Measurements from ENCODE around the gene ABHD10.
A peak's percentile ranks its signal among the peaks of the same experiment; 100 is the strongest.

ABHD10 gene

DNA sequence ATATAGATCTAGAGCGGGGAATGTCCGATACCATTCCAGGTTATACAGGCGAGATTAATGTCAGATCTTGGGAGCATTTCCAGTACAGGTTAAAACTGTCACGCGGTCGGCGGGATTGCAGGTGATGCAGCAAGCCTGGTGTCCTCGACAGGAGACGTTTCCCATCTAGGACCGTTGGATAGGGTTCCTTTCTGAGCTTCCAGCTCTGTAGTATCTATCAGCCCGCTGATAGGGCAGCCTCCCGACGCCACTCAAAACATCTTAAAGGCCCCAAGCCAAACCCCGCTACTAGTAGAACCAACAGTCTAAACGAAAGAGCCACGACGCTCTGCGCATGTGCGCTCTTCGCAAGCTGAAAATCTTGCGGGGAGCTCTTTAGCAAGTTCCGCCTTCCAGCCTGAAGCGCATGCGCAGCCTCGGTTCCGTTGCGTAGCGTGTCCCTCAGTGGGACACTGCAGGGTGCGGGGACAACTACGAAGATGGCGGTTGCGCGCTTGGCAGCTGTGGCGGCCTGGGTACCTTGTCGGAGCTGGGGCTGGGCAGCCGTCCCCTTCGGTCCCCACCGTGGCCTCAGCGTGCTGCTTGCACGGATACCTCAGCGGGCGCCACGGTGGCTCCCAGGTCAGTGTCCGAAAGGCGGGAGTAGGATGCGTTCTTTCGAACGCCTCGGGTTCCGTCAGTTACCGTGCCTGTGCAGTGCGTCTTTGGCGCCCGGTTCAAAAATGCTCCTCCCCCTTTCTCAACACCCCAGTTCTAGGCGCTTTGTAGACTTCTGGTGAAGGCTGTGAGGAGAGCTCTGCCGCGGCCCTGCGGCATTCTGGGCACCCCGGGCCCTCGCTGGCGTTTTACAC lies at the start of gene ABHD10:
ABHD10 (plus strand) TSS at position 444 of the 851 bp plus-strand sequence; CDS start at position 480, 36 bp downstream.
- DNase-seq, result peak; percentile 99

DNA sequence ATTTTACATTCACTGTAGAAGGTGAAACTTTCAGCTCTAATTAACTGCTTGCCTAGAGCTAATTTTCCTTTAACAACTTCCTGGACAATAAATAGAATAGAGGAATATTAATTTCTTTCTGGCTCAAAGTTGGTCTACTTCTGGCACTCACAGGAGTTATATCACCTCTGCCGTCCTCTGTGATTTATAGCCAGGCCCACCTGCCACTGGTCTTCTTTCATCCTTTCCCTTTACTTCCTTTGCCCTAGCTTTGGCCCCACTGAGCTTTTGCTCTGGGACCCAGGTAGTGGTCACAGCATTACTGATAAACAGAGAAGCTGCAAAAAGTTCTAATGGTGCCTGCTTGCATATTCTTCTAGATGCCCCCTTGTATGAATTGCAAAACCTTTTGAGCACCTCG lies 49.3 kb upstream of the ABHD10 start:
- no peak for DNase-seq

DNA sequence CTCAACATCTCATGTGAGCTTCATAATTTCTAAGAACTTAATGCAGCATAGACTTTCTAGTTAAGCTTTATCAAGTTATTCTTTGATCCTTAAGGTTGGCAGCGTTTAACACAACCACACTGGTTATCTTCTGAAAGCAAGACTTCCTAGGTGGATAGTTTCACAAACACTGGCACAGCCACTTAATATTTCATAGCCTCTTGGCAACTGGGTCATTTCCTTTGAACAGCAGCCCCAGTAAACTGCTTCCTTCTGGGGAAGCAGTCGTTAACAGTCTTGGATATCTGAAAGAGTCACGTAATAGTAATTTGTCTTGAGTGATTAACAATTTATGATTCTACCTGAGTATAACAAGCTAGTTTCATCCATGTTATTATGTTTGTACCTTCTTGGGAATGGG lies 45.9 kb upstream of the ABHD10 start:
- DNase-seq, result no peak

DNA sequence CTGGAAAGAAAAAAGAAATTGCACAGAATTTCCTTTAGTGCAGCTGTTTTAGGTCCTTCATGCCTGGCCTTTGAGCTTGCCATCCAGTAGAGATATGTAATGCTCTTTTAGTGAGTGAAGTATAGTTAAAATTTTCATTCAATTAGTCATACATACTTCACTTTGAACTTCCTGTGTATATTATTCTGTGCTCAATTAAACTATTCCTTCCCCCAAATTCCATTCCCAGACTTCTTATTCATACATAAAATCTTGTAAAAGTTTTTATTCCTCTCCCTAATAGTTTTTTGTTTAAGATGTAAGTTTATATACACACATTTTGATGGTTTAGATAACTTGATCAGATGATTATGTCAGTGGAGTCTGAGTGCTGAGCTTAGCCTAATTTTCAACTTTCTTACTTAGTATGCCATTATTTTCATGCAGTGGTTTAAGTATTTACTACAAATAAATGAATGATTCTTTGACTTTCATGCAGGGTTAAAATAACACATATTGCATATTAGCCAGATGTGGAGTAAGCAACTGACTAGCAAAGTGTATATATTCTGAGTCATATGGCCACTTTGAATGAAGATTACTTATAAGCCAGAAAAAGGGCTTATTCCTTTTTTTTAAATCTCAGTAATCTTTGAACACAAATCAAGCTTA lies 42.5 kb upstream of the ABHD10 start:
- DNase-seq, result no peak

DNA sequence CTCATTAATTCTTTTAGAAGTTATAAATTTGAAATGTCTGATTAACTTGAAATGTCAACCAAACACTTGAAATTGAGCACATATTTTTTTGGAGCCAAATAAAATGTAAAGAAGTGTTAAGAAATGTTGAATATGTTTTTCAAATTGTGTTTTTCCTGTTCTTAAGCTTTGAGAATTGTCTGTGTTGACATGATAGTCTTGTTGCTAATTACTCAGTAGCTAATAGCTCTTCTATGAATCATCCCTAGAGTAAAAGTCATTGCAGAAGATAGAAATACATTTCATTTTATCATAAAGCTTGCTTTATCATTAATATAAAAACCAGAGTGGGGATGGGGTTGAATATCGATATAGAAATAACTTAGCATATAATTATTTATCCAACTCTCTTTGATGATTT lies 41.9 kb upstream of the ABHD10 start:
- no peak for DNase-seq

DNA sequence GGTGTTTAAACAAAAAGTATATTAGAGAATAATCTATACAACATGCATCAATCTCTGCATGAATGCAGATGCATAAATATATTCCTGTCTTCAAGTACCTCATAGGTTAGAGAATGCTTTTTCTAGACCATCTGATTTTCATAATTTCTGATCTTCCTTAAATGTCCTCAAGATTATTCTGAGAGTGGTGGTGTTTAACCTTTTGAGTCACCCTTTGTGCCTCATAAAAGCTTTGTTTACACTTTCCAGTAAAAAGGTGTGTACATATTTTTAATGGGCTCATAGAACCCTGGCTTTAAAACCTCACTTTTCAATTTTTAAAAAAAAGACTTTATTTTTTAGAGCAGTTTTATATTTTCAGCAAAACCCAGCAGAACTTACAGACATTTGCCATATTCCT lies 41.0 kb upstream of the ABHD10 start:
- DNase-seq, result no peak

DNA sequence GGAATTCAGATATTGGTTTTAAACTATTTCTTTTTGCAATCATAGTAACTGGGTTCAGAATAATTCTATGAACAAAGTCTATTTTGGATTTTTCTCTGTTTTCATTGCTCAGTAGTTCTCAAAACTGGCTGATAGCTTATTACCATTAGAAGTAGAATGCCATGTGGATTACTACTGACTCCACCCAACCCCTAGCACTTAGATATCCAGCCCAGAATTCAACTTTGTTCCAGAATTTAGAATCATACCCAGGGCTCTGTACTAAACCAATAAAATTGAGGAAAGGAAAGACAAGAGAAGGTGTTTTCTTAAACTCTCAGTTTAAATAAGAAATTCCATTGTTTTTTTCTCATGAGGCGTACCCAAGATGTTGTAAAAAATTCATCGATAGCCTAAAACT lies 39.0 kb upstream of the ABHD10 start:
- no peak for DNase-seq

DNA sequence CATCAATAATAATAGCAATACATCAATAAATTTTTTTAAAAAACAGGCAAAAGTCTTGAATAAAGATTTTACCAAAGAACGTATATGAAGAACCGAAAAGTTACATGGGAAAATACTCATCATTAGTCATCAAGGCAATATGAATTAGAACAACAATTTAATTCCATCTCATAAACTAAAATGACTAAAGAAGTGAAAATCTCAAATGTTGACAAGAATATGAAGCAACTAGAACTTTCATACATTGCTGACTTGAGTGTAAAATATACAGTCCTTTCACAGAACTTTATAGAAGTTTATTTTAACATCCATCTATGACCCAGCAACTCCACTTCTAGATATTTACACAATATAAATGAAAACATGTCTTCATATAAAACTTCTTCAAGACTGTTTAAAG lies 35.3 kb upstream of the ABHD10 start:
- no peak for DNase-seq

DNA sequence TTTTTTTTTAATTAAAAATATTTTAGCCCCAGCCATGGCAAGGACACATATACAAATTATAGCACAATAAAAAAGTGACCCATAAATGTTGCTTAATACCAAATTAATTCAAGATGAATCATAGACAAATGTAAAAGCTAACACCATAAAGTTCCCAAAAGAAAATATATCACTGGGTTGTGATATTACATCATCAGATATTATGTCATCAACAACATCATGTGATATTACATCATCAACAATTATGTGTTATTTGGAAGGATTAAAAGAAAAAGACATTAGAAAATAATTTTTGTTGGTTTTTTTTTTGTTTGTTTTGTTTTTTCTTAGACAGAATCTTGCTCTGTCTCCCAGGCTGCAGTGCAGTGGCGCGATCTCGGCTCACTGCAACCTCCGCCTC lies 34.5 kb upstream of the ABHD10 start:
- no peak for DNase-seq

DNA sequence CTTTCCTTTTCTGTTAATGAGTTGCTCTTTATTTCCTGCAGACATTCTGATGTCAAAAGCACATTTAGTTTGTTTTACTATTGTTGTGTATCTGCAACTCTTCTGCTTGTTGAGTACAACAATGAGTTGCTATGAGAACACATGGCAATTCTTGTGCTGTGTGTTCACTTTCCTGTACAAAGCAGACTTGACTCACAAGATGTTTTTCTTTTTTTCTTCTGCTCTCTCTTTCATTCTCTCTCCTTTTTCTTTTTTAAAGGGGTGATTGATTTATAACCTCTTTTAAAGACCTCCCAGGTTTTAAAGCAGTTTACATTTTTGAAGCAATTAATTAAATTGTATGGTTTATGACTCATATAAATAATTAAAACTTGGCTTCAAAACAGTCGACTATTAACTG lies 31.6 kb upstream of the ABHD10 start:
- no peak for DNase-seq

DNA sequence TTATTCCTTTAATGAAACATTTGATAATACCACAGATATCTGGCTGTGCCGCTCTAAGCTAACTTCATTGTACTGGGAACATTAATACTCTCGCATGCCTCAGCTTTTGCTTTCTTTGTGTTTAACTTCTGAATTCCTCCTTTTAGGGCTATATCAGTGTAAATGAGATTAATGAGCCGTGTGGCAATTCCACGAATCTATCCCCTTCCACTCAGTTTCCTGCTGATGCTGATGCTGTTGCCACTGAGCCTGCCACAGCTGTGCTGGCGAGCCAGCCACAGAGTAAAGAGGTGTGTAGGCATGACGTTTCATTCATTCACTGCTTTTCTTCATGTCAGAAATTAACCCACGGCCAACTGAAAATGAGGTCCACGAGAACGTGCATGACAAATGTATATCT lies 30.0 kb upstream of the ABHD10 start:
- DNase-seq, result no peak

DNA sequence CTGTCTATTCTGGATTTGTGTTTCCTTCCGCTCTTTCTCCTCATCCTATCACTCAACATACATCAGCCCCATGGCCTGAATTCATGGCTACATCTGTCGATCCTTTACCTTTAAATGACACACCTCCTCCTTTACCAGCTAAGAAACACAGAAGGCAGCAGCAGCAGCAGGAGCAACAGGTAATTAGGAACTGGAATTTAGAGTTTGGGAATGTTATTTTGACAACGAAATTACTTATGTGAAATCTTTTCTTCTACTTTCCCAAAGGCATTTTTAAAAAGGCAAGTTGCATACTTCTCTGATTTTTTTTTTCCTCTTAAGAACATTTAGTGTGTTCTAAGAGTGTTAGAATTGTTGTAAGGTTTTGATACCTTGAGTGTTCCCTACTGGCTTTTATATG lies 29.1 kb upstream of the ABHD10 start:
- no peak for DNase-seq

DNA sequence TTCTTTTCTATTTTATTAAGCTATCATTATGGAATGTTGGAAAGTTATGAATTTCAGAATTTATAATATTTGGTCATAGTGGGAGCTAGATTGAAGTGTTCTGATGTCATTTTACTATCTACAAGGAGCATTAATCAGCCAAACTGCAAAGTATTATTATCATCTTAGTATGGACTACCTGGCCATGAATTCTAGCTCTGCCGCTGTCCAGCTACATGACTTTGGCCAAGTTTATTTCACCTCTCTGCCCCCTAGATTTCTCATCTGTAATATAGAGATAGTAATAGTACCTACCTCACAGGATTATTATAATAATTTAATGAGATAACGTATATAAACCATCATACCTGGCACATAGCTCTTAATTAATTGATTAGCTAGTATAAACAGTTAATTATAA lies 27.8 kb upstream of the ABHD10 start:
- DNase-seq, result no peak

DNA sequence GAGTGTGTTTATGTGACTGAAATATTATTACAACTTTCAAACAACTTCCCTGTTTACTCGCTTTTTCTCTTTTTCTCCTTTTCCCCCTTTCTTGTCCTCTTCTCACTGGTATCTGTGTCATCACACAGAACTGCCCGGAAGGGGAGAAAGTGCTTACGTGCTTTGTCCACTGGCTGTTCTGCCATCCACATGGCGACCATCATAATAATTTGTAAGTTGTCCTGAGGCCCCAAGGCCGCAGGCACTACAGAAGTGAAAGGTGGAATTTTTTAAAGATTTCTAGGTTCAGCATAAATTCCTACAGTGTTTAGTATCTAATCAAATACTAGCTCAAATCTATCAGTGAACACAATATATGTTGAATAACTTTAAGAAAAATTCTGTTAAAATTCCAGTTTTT lies 26.7 kb upstream of the ABHD10 start:
- no peak for DNase-seq

DNA sequence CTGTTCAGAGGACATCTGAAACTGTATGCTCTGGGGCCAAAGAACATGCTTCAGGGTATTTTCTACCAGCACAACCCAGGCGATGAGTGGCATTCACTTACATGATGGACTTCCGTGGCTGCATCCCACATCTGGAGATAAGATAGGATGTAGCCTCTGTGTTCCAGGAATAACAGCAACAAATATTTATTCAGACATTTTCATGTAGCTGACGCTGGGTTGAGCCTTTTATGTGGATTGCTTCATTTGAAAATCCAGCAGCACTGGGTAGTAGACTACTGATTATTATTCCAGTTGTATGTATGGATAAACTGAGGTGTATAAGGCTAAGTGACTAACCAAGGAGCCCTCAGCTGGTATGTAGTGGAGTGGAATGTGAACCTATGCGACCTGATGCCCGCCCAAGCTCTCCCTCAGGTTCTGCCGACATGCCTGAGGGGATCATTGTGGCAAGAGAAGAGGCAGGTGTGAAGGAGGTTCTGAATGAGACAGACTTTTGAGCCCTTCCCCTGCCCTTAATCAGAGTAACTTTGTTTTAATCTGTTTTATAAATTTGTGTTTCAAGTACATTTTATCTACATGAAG lies 25.9 kb upstream of the ABHD10 start:
- no peak for DNase-seq

DNA sequence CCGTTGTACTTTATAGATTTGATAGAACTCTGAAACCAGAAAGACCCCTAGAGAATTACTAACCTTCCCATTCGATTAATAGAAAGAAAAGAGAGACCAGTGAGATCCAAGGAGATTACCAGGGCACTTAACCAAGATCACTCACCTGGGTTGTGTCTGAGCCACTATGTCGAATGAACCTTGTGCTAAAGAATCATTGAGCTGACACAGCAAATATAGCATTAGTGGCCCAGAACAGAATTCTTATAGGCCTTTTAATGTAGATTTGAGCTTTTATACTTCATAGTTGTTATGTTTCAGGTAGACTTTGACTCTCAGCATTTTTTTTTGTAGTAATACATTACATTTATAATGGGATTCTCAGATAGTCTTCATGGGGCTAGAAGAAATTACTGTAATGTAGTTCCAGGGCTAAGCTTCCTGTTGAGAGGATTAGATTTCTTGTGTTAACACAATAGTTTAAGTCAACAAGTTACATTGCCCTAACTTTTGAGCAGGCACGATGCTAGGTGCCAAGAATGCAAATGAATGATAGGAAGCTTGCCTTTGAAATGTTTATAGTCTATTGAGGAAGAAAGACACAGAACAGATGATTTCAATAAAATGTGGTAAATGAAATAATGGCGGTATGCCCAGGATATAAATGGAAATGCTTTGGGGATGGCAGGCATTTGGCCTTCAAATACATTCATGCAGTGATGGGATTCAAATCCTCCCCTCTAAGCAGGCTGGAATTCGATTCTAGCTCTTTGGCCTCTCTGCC lies 24.4 kb upstream of the ABHD10 start:
- no peak for DNase-seq

DNA sequence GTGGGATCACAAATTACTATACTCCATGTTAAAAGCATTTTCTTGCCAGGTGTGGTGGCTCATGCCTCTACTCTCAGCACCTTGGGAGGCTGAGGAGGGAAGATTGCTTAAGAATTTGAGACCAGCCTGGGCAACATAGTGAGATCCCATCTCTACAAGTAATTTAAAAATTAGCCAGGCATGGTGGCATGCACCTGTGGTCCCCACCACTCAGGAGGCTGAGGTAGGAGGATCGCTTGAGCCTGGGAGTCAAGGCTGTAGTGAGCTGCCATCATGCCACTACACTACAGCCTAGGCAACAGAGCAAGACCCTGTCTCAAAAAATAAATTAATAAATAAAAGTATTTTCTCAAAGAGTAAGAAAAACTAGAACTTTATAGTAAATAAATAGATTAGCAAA lies 22.9 kb upstream of the ABHD10 start:
- no peak for DNase-seq

DNA sequence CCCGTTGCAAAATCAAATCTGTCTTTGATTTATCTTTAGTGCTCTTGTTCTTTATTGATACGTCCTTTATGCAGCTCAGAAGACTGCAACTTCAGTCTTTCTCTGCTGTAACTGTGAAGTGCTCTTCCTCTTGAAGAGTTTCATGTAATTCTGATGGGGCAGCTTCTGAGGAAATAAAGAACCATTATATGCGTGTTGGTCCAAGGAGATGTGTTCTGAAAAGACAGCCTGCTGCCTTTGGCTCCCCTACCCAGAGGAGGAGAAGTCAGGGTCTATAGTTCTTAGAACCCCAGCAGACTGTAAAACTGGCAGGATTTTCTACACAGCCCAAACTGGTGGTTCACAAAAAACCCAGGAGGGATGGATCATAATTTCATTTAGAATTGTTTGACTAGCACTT lies 22.4 kb upstream of the ABHD10 start:
- DNase-seq, result no peak

DNA sequence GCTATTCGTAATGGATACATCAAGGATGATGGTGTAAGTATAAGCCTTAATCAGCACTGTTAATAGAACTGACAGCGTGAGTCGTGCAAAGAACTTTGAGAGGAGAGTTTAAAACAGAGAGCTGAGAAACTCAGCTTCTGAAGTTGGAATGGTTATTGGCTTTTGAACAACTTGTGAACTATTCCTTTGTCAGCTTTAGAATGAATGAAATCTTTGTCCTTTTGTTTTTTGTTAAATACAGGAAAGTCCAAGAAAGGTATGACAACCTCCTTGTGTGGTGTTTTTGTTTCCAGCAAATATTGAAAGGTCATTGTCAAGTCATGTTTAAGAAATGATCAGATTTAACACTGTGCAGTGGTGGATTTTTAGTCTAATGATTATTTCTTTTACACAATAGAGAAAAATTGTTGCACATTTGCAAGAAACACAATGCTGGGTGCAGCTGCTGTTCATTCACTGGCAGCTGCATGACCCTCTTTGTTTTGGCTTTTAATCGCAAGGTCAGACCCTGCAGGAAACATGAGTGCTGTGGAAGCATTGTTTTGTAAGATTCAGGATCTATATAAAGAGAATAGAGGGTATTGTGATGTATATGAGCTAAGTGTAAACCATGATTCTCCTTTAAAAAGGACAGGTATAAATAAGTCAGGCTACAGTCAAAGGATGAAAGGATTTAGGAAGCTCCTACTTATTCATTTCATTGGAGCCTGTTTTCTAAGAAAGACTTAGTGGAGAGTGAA lies 21.7 kb upstream of the ABHD10 start:
- DNase-seq, result peak; percentile 61

DNA sequence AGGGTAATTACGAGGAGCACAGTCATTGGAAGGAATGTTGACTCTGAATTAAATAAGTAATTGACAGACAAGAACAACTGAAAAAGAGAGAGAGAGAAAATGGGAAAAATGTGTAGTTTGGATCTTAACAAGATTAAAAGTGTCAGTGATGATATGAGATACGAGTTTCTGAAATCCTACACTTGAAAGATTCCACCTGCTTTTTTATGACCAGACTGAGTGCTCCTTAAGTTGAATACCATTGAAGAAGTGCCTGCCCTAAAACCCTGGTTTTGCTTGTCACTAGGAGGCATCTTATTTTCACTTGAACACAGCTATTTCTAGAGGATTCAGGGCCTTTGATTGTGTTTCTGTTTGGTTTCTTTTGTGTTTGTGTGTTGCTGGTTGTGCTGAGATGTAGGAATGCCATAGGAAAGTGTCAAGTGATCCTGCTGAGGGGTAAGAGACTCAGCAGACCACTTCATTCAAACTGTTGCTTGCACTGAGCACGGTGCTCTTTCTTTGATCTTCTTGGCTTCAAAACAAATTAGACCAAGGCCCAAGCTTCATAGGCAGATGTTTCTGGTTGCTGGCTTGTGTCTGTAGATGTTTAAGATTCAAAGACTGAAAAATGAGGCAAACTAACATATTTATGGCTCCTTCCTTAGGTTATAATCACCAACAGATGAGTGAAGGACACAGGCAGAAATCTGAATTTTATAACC lies 17.2 kb upstream of the ABHD10 start:
- no peak for DNase-seq

DNA sequence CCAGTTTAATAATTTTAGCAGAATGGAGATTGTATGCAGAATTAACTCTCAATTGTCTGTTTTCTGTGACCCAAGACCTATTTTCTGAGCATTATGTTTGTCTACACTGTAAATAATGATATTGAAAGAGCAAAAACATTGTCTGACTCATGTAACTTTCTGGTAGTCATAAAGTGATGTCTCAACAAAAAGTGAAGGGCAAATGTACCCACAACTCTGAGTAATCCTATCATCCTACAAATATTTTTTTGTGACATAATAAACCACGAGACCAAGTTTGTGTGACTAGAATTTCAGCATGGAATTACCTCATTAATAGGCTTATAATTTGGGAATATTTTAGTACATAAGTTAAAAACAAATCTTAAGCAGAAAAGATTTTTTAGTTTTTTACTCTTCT lies 15.4 kb upstream of the ABHD10 start:
- DNase-seq, result no peak

DNA sequence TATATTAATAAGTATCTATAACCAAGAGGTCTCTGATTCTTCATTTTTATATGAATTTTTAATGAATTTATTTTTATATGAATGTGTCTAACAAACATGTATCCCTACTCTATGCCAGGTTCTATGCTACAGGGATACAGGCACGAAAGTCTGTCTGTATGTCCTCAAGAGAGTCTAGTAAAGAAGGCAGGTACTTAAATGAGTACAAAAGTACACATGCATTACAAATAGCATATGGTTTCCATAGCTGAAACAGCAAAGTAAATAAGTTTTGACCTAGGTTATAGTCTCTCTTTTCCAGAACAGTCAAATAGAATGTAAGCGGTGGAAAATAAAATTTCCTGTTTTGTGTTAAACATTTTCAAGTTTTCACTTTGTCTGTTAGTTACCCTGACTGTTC lies 13.3 kb upstream of the ABHD10 start:
- DNase-seq, result no peak
